Measurements from ENCODE around the gene MINDY2.

The MINDY2 gene

DNA sequence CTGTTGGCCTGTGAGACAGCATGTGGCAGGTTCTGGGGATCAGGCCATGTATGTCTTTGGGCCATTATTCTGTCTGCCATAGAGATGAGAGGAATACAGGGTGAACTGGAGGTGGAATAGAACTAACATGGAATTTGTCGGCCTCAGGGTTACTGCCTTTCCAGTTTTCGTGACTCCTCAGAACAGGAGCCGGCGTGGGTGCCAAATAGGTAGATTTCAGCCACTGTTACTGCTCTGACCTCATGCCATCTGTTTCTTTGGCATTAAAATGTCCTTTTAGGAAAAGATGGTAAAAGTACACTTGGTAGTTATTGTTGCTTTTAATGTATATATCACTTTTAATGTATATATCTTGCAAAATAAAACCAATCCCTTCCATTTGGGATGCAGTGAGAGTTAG is 96.8 kb downstream of the MINDY2 start:
- TF ChIP-seq, protein P1, sequence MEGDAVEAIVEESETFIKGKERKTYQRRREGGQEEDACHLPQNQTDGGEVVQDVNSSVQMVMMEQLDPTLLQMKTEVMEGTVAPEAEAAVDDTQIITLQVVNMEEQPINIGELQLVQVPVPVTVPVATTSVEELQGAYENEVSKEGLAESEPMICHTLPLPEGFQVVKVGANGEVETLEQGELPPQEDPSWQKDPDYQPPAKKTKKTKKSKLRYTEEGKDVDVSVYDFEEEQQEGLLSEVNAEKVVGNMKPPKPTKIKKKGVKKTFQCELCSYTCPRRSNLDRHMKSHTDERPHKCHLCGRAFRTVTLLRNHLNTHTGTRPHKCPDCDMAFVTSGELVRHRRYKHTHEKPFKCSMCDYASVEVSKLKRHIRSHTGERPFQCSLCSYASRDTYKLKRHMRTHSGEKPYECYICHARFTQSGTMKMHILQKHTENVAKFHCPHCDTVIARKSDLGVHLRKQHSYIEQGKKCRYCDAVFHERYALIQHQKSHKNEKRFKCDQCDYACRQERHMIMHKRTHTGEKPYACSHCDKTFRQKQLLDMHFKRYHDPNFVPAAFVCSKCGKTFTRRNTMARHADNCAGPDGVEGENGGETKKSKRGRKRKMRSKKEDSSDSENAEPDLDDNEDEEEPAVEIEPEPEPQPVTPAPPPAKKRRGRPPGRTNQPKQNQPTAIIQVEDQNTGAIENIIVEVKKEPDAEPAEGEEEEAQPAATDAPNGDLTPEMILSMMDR (IDR thresholded peaks at IDR 0.05; ENCODE audit: insufficient read depth, low read depth, low read length, missing control alignments): no peak
- no peak overlapping the region for H3K4me3 ChIP-seq (ENCODE audit: low read depth, low read length)
- DNase-seq (ENCODE audit: low read depth): no peak

DNA sequence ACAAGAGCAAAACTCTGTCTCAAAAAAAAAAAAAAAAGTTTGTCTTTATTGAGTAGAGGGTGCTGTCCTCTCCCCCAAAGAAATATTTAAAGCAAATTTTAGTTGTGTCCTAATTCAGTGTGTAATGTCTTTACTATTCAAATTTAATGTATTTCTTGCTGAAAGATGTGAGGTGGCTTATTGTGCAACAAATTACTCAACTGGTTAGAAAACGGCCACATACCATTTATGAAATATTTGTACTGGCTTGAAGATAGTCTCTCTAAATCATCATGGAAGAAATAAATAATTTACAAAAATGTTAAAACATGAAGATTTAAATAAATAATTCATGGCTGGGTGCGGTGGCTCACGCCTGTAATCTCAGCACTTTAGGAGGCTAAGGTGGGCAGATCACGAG is 99.3 kb downstream of the MINDY2 start:
- DNase-seq (ENCODE audit: low read depth): no peak
- TF ChIP-seq, protein P1 (IDR thresholded peaks at IDR 0.05; ENCODE audit: insufficient read depth, low read depth, low read length, missing control alignments): no peak
- H3K4me3 ChIP-seq (ENCODE audit: low read depth, low read length): no peak overlapping the region

DNA sequence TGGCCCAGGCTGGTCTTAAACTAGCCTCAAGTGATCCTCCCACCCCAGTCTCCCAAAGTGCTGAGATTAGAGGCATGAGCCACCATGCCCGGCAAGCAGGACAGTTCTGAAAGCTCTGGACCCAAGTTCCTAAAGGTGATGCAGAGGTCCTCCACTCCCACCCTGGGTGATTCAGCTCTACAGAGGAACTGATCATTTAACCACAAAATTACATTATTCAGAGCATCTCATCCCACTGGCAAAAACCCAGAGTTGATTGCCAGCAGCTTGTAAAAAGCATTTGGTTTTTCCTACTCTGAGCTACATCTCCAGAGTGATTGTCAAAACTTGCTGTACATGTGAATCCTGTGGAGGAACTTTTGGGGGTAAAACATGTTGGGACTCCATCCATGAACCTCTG is 102.2 kb downstream of the MINDY2 start:
- H3K4me3 ChIP-seq (ENCODE audit: low read depth, low read length): no peak overlapping the region
- TF ChIP-seq, protein P1 (IDR thresholded peaks at IDR 0.05; ENCODE audit: insufficient read depth, low read depth, low read length, missing control alignments): no peak
- no peak for DNase-seq (ENCODE audit: low read depth)

DNA sequence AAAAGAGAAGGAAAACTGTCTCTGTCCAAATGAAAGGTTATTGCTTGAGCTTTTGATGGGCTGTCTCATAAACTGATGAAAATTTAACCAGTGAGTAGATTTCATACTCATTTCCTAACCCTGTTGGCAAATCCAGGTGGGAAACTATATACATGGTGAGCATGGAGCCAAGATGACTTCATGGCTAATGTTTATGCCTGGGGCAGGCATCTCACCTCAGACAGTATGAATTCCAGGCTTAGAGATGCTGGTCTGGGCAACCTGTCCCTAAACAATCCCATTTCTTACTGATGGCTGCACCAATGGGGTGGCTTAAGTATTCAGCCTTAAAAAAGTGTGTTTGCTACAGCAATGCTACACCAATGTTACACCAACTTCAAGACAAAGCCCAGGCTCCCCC is 104.2 kb downstream of the MINDY2 start:
- TF ChIP-seq, protein P1 (IDR thresholded peaks at IDR 0.05; ENCODE audit: insufficient read depth, low read depth, low read length, missing control alignments): no peak
- no peak overlapping the region for H3K4me3 ChIP-seq (ENCODE audit: low read depth, low read length)
- DNase-seq (ENCODE audit: low read depth): no peak

DNA sequence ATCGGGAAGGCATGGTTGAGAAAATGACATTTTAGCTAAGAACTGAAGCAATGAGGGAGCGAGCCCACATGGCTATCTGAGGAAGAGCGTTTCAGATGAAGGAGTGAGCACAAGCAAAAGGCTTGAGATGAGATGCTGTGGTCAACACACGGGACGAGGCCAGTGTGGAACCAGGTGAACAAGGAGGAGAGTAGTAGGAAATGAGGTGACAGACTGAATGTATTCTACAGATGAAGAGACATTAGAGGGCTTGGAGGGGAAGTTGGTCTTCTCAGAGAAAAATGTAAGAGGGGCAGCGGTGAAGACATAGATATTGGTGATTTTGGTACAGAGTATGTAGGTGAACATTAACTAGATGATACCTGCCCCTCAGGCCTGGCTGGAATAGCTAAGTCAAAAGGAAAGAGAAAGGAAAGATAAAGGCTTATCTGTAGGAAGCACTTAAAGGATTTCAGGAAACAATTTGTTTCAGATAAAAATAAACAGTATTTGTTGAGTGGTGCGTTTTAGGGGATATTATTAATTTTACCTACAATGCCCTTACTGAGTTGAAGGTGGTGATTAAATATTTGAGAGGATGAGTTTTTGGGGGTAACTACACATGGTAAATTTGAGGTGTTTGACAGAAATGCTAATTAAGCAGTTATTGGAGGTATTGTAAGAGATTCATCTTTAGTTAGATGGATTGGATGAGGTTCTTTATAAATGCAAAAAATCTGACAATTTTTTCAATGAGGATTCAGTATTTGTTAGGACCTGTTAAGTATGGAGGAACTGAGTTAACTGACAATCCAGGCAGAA is 105.4 kb downstream of the MINDY2 start:
- H3K4me3 ChIP-seq (ENCODE audit: low read depth, low read length): no peak overlapping the region
- TF ChIP-seq, protein P1 (IDR thresholded peaks at IDR 0.05; ENCODE audit: insufficient read depth, low read depth, low read length, missing control alignments): no peak
- DNase-seq (ENCODE audit: low read depth): no peak

DNA sequence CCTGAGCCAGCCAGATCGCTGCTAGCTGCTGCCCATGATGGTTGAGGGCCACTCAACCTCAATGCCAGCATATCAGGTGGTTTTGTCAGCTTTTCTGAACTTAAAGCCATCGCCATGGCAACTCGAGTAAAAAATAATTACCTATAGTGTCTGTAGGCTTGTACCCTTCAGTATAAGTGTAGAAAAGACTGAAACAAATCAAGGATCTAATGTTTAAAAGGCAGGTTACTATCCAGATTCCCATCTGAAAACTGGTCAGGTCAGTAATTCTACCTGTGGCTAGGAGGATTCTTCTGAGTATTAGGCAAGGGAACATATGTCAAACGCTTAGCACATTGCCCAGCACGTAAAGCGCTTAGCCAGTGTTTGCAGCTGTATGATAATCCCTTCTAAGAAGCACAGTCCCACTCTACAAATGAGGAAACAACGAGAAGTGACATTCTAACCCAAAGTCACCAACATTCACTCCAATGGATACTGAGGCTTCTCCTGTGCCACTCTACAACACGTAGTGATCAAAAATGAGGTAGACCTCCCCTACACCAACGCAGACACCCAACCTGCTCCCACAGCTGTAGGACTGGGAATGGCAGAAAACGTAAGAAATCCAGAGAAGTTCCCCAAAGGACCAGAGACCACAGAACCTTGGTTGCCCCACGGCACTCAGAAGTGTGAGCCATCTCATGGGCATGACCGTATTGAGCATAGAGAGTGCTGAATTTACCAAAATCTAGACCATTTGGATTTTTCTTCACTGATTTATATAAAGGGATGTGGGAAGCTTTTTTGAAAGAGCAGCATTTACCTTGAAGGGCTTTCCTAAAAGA is 107.1 kb downstream of the MINDY2 start:
- H3K4me3 ChIP-seq (ENCODE audit: low read depth, low read length): no peak overlapping the region
- TF ChIP-seq, protein P1 (IDR thresholded peaks at IDR 0.05; ENCODE audit: insufficient read depth, low read depth, low read length, missing control alignments): no peak
- no peak for DNase-seq (ENCODE audit: low read depth)
